ENCODE data around the gene YES1.

DNA sequence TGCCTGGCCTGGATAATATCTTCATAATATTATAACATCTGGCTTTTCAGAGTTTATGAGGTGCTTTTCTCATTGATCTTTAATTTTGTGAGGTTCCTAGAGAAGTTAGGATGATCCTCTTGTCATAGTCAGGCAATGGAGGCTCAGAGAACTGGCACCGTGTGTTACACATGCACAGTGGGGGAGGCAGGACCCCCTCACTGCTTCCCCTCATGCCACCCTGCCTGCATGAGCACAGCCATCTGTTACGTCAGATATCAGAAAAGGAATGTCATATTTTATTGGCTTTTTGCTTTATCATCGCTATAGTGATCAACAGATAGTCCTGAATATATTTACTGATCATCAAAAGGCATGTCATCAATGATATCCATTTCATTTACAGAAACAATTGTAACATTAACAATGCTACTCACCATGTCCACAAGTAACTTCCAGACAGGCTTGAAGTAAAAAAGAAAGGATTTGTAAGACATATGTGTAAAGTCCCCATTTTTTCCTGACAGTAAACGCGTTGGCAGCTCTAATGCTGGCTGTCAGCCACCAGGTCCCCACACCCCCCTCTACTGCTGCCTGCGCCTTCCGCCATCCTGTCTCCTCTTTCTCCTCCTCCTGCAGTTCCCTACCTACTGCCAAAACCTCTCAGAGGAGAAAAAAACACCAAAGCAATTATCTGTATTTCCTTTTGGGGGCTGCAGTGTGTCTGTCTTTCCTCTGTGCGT is 118.4 kb downstream of the YES1 start:
- TF ChIP-seq, protein P1, sequence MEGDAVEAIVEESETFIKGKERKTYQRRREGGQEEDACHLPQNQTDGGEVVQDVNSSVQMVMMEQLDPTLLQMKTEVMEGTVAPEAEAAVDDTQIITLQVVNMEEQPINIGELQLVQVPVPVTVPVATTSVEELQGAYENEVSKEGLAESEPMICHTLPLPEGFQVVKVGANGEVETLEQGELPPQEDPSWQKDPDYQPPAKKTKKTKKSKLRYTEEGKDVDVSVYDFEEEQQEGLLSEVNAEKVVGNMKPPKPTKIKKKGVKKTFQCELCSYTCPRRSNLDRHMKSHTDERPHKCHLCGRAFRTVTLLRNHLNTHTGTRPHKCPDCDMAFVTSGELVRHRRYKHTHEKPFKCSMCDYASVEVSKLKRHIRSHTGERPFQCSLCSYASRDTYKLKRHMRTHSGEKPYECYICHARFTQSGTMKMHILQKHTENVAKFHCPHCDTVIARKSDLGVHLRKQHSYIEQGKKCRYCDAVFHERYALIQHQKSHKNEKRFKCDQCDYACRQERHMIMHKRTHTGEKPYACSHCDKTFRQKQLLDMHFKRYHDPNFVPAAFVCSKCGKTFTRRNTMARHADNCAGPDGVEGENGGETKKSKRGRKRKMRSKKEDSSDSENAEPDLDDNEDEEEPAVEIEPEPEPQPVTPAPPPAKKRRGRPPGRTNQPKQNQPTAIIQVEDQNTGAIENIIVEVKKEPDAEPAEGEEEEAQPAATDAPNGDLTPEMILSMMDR (conservative IDR thresholded peaks at IDR 0.05; ENCODE audit: low read length): no peak
- no peak for TF ChIP-seq EZH2phosphoT487 (IDR thresholded peaks at IDR 0.05; ENCODE audit: borderline replicate concordance, low read depth, low read length)

Data from OCI-LY7 (cell line).